AG20443 (cell line): ENCODE results near the gene CACNA1D.
"Not testable (repeated sequence)": the region's sequence is repeated elsewhere in the genome, so short reads cannot be mapped to it uniquely, and the experiment has no call there.

Experiments
- DNase-seq: peaks from one replicate; pipeline ENCODE4 v3.0.0; 2012; ENCODE audit warnings: low spot score, mixed read lengths

CACNA1D gene

GRCh38 chr3:53616971-53617892 is 122.8 kb downstream of the CACNA1D start:
- DNase-seq: no peak

DNA sequence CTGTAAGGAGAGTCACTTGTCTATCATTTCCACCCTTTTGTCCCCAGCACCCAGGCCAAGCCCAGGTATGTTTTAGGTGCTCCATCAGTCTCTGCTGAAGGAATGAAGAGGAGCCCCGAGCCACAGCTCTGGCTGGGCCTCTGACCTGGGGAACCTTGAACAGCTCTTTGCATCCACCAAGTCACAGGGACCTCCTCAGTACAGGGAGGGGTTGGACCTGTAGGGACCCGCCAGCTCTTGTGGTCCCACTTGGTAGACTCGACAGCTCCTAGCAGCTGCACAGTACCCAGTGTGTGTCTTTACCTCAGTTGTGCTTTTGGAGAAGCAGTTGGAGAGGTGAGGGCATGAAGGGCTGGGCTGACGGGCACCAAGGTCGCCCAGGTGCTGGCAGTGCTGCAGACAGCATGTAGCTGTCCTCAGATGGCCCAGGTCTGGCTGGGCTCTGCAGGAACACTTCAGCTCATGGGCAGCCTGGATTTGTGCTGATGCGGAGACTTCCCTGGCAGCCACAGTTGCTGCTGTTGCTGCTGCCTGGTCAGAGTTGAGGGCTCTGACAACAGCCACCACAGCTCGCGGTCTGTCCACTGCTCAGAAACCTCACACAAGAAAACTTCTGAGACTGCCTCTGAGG is 123.6 kb downstream of the CACNA1D start:
- no peak for DNase-seq

DNA sequence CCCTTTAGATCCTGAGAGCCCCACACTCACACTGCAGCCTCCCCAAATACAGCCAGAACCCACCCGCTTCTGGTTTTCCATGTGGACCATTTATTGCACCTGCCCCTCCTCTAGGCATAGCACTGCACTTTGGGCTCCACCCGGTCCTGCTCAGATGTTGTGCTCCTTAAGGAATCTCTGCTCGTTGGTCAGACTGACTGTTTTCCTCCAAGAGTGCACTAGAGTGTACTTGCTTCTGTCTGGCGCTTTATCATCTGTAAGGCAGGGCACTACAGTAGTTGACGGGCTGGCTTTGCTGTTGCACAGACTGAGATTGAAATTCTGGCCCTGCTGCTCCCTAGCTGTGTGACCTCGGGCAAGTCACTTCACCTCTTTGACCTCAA is 124.1 kb downstream of the CACNA1D start:
- no peak for DNase-seq

DNA sequence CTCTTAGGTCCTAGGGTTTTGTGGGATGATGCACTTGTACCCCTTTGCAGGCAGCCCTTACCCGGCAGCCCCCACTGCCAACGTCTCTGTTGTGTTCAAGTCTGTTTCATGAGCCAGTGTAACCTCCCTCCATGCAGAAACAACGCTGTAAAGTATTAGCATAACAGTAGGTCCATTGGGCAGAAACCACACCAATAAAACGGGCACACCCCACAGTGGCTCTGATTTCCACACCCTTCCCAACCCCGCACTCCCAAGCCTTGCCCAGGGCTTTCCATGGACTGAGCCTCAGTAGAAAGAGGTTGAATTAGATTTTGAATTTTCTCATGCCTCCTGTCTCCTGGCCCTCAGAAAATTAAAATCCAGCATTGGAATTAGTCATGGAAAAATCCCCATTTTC is 124.5 kb downstream of the CACNA1D start:
- no peak for DNase-seq

- DNase-seq: peak; percentile 5
These were observed 129.8 kb downstream of the CACNA1D start for GRCh38 chr3:53624061-53624857.

DNA sequence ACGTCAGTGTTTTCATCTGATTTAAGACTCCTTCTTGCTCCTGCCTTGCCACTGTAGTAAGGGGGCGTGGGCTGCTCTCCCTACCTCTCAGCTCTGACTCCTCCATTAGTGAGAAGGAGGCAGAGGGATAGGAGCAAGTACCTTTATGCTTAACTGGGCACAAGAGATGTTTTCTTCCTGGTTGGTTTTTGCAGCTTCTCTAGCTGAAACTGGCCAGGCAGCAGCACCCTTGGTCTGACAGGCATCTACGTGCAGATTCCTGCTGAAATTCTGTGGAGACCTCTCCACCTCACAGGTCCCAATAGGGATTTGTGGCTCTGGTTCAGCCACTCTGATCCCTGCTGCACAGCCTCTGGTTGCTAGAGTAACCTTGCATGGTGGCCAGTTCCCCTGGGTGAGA is 132.5 kb downstream of the CACNA1D start:
- DNase-seq: no peak

DNA sequence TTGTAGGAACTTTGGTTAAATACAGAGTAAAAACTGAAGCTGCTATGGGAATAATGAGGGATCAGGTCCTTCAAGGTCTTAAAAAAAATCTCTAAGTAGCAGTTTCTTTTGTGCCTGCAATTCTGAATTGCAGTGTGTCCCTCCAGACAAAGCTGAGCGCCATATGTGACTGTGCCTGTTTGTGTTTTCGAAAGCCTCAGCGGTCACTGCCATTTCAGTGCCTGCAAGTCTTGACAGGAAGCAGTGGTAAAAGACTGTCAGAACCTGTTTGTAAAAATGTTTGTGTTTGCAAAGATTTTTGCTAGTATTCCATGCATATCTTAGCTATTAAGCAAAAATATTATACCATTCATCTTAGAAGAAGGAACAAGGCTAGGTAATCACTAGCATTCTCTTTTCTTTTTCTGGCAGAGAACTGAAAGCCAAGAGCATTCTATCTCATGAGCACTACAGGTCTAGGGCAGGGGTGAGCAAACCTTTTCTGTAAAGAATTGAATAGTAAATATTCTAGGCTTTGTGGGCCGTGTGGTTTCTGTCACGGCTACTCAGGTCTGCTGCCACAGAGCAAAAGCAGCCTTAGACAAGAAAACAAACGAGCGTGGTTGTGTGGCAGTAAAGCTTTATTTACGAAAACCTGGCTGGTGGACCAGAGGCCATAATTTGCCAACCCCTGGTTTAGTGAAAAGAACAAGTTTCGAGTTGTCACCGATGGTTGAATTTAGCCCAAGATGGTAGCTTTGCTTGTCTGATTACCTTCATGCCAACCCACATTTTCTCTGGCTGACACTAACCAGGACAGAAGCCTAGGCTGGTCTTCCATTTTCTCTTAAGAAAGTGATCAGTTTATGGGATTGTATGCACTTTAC is 134.4 kb downstream of the CACNA1D start:
- DNase-seq: no peak

GRCh38 chr3:53629402-53629723 is 135.0 kb downstream of the CACNA1D start:
- DNase-seq: peak; percentile 1

DNA sequence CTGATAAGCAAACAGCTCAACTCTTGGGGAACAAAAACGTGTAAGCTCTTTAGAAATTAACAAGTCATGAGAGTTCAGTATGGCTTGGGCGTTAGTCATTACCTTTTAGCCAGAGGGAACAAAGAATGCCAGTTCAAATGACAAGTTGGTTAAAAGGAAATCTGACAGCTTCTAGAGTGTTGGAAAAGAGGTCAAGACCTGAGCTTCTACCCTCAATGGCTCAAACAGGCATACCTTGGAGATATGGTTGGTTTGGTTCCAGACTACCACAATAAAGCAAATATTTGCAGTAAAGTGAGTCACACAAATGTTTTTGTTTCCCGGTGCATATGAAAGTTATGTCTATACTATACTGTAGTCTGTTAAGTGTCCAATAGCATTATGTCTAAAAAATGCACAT is 136.1 kb downstream of the CACNA1D start:
- no peak for DNase-seq

DNA sequence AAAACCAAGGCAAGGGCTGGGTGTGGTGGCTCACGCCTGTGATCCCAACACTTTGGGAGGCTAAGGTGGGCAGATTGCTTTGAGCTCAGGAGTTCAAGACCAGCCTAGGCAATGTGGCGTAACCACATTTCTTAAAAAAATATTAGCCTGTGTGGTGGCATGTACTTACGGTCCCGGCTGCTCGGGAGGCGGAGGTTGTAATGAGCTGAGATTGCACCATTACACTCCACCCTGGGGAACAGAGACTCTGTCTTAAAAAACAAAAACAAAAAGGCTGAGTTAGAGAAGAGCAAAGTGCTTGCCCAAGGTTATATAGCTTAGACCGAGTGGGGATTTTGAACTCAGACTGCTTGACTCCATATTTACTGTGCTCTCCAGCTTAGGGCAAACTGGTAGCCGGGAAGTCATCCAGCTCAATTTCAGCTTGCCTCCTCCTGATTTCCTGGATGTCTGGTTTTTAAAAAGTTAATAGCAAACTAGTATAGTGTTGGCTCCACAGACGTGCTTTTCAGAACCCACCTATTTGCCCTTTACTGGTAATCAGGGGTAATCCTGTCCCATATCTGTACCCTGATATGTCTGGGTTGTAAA is 138.9 kb downstream of the CACNA1D start:
- DNase-seq: no peak

DNA sequence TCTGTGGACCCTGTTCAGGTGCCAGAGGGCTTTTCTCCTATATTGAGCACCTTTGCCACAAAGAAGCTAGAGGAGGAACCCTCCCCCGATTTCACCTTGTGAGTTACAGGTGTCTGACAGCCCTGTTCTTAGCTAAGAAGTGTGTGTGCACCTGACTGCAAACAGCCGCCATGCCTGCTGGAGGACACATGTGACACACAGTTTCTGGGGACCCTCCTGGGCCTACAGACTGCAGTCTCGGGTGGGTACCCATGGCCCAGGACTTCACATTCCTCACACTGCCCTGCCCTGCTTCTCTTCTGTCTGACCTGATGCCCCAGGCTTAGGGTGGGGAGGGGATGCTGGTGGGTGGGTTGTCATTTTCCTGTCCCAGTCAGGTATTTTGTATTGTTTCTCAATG is 140.6 kb downstream of the CACNA1D start:
- DNase-seq: no peak

DNA sequence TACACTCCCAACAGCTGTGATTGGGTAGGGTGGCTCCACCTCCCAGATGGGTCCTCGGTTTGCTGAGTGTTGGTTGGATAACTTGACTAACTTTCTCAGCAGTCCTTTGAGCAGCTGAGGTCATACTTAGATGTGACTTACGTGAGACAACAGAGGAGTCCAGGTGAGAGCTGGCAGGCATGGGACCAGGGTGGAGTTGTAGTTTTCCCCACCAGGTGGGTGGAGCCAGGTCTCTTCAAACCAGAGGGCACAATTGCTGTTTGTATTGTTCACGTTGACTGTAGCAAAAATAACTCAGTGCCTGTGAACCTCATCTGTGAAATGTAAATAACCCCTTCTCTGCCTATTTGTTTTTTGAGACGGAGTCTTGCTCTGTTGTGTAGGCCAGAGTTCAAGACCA is 144.4 kb downstream of the CACNA1D start:
- not testable (repeated sequence) for DNase-seq

- no peak for DNase-seq
These were observed 147.0 kb downstream of the CACNA1D start for GRCh38 chr3:53641397-53641796.

DNA sequence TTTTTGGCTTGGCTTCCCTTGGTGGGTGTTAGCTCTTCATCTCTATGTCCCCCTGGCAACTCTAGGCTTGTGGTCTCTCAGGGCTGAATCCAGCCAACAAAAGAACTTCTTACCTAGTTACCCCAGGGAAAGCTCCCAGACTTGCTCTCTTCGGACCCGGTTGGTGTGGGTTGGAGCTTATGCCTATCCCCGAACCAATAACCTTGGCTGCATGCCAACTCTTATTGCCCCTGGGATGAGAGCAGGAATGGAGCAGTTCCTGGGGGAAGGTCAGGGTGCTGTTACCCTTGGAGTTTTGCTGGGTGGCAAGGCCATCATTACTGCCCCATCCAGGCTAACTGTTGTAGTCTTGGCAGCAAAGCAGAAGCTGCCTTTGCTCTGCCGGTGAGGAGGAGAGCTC is 147.8 kb downstream of the CACNA1D start:
- no peak for DNase-seq

DNA sequence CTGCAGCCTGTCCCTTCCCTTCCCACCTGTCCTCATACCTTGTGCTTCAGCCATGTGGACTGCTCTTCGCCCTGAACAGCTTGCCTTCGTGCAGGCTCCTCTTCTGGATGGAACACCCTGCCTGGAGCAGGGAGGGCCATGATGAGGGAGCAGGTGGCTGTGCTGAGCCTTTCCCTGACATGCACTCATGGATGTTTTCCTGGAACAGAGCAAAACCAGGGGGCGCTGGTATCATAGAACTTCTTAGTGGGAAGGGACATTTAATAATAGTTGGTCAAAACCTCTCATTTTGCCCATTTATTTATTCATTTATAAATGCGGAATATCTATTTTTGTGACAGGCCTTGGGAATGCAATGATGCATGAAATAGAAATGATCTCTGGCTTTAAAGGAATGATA is 149.3 kb downstream of the CACNA1D start:
- DNase-seq: no peak

DNA sequence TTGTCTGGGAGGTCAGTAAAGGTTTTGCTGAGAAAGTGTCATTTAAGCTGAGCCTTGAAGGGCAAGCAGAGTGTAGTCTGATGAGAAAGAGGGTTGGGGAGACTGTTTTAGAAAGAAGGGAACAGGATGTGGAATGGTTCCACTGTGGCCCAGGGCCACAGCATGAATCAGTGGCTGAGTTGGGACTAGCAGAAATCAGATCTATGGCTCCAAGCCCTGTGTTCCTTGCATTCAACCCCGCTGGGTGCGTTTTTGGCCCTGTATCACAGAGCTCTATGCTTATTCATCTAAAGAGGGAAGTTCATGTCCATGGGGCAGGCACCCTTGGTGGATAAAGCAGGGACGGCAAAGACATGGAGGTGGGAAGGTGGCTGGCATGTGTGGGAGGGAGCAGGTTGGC is 151.3 kb downstream of the CACNA1D start:
- DNase-seq: no peak

DNA sequence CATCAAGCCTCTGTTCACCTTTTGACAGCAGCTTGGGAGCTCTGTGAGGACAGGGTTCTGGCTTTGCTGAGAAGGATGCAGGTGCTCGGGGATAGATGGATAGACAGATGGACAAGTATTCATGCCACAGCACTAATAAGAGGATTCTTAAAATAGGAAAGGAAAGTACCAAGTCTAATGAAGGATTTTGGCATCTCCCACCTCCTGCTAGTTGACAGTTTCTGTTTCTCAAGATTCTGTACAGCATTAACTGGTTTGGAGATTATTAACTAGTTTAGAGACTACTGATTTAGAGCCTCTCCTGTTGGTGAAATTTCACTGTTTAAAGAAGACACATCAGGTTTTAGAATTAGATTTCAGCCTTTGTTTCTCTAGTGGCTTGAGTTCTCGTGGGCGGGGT is 152.3 kb downstream of the CACNA1D start:
- DNase-seq: no peak

DNA sequence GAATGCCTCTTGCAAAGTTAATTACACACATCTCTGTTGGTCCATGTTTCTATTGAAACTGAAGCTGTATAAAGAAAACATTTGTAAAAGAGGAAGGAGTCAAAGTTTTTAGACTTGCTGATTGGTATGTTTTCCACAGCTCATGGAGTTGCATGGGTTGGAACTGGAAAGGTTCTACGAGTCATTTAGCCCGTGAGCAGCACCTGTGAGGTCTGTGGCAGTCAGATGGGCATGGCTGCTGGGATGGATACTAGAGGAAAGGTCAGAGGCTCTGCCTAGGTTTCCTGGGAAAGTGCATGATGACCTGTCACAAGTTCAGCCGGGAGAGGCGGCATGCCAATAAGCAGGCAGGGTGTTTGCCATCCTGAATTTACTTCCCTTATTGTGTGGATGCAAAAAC is 155.4 kb downstream of the CACNA1D start:
- DNase-seq: no peak

- no peak for DNase-seq
These were observed 156.0 kb downstream of the CACNA1D start for GRCh38 chr3:53650424-53650823.

DNA sequence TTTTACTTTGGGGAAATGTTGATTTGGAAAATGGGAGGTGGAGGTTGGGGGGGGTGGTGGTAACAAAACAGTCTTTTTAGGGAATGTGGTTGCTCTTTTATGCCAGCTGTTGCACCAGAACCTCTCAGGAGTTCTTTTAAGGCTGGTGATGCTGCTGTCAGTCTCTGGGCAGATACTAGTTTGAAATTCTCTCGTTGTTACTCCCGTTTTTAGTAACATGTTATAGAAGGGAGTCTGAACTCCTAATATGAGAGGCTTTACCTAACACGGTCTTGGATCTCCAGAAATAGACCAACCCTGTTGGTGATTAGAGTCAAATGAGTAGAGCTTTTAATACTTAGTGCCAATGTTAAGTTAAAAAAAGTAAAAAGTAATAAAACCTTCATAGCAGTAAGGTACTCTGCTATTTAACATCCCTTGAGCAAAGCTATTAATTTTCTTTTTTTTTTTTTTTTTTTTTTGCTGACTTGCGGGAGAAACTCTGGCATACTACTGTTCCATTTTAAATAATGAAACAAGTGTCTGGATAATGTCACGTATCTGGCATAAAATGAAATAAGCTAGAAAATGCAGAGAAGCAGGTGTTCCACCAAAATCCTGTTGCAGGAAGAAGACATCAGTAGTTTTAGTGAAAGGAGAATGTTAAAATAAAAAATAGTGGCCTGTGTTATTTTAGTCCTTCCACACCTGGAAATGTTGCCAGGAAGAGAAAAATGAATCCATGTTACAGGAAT is 156.7 kb downstream of the CACNA1D start:
- no peak for DNase-seq

DNA sequence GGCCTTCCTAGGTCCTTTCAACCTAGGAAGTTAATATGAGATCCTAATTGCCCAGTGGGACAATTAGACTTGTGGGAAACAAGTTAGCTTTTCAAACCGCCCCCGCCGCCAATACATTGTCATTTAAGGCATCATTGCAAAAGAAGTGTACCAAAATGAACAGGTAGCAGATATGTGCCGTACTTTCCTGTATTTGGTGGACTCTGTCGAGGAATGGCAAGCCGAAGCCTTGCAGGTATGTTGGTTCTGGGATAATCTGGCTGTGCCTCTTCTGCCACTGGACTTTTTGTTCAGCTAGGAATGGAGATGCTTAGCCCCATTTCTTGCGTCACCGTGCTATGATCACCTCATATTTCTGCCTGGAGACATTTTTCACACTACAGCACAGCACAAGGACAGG is 157.5 kb downstream of the CACNA1D start:
- no peak for DNase-seq
